Activated naive CD8-positive, alpha-beta T cell treated with anti-CD3 and anti-CD28 coated beads, Interleukin-2, amount 50 U/mL, for 24 hours (primary cell): ENCODE measurements around the gene CST1.
"Not testable (repeated sequence)": the region's sequence is repeated elsewhere in the genome, so short reads cannot be mapped to it uniquely, and the experiment has no call there.

Experiments
- ATAC-seq: fragments of 150-1000 bp; cut with Tn5 transposase; one replicate; pipeline ENCODE4 v1.10.0; 2021
- DNase-seq: peaks from one replicate; pipeline ENCODE4 v3.0.0; 2021
- H3K27ac Mint-ChIP-seq: one replicate; pipeline ENCODE4 v1.8.0; 2021; ENCODE audit warnings: mild to moderate bottlenecking, mixed read lengths
- H3K27me3 Mint-ChIP-seq: one replicate; pipeline ENCODE4 v1.8.0; 2021; ENCODE audit warnings: mixed read lengths
- H3K36me3 Mint-ChIP-seq: one replicate; pipeline ENCODE4 v1.8.0; 2021; ENCODE audit warnings: low read depth, mixed read lengths
- H3K4me1 Mint-ChIP-seq: one replicate; pipeline ENCODE4 v1.8.0; 2021; ENCODE audit warnings: mixed read lengths
- H3K4me3 Mint-ChIP-seq: one replicate; pipeline ENCODE4 v1.8.0; 2021; ENCODE audit warnings: mild to moderate bottlenecking, moderate library complexity, mixed read lengths
- H3K9me3 Mint-ChIP-seq: one replicate; pipeline ENCODE4 v1.8.0; 2021; ENCODE audit warnings: mixed read lengths

CST1 gene, protein sequence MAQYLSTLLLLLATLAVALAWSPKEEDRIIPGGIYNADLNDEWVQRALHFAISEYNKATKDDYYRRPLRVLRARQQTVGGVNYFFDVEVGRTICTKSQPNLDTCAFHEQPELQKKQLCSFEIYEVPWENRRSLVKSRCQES

DNA sequence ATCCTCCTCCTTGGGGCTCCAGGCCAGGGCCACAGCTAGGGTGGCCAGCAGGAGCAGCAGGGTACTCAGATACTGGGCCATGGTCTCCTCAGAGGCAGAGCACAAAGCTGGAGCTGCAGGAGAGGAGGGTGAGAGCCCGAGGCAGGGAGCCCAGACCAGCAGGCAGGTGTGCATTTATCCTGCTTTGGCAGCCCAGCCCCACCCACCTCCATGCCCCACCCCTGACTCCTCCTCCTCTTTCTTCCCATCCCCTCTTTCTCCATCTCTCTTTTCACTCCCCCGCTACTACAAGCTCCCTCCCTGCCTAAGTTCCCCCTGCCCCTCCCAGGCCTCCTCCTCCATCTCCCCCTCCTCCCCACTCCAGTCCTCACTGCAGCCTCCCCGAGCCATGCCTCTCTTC is at the start of gene CST1:
Gene CST1, minus strand, starts transcription at position 150 of the 400 bp plus-strand sequence. Its CDS starts 69 bp downstream, at position 81.
- not testable (repeated sequence) for ATAC-seq, H3K27me3 Mint-ChIP-seq, H3K9me3 Mint-ChIP-seq, DNase-seq, H3K36me3 Mint-ChIP-seq, H3K4me1 Mint-ChIP-seq, H3K27ac Mint-ChIP-seq, H3K4me3 Mint-ChIP-seq

DNA sequence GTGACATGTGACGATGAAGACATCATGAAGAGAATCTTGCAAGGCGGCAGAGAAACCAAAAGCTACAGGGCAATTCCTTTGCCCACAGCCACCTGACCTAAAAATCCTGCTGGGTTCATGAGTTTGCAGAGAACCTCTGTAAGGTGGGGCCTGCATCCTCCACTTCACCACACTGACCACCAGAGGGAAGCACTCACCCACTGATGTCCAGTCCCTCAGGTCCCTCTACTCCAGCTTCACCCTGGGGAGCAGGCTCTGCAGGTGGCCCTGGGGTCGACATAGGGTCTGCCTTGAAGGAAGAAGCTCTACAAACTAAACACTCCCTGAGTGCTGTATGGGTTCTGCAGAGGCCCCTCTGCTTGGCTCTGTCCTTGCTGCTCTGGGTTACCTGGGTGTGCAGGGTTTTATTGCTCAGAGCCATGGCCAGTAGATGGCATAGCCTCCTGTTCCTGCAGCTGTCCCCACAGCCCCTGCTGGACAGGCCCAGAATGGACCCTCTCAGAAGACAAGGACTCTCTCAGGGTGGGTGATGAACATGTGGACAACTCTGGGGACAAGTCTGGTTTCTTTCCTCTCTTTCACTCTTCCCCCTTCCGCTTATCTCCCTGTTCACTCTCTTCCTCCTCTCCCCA is 48.6 kb upstream of the CST1 start:
- ATAC-seq (peak; percentile 88), DNase-seq (peak; percentile 33)
- H3K36me3 Mint-ChIP-seq, H3K27me3 Mint-ChIP-seq, H3K4me3 Mint-ChIP-seq, H3K27ac Mint-ChIP-seq, H3K9me3 Mint-ChIP-seq, H3K4me1 Mint-ChIP-seq: not testable (repeated sequence)

DNA sequence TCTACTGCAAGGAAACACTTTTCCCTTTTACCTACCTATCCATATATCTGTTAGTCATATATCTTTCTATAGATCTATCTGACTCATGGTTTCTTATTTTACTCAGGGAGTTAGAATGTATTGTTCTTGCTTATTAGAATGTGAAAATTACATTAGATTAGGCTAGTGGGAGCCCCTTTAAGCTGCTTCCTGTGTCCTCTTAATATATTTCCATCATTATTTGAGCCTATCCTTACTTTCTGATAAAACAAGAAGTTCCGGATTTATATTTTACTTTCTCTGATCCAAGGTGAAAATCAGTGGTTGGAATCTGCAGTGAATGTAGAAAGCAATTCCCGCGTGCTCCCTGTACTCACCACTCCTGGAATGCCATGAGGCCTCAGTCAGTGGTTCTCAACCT is 44.8 kb upstream of the CST1 start:
- Mint-ChIP-seq H3K4me1 (no peaks in the 10 kb centered on the region), H3K36me3 (no peaks in the 10 kb centered on the region), H3K4me3 (no peak overlapping the region), H3K9me3 (no peaks in the 10 kb centered on the region), H3K27ac (no peak overlapping the region), H3K27me3 (peaks cover 7% of the 10 kb centered on the region)
- ATAC-seq = no peak
- DNase-seq = no peak

GRCh38 chr20:23794841-23795240 is 44.1 kb upstream of the CST1 start:
- Mint-ChIP-seq H3K27me3 (peaks cover 12% of the 10 kb centered on the region), H3K9me3 (no peaks in the 10 kb centered on the region), H3K27ac (no peak overlapping the region), H3K4me1 (no peaks in the 10 kb centered on the region), H3K36me3 (no peaks in the 10 kb centered on the region), H3K4me3 (no peak overlapping the region)
- ATAC-seq = no peak
- DNase-seq = no peak

GRCh38 chr20:23794065-23794464 is 43.3 kb upstream of the CST1 start:
- no peak overlapping the region for H3K27ac Mint-ChIP-seq
- DNase-seq (no peak), ATAC-seq (no peak)
- H3K36me3 Mint-ChIP-seq = no peaks in the 10 kb centered on the region
- H3K4me1 Mint-ChIP-seq = no peaks in the 10 kb centered on the region
- no peaks in the 10 kb centered on the region for H3K9me3 Mint-ChIP-seq
- peaks cover 15% of the 10 kb centered on the region for H3K27me3 Mint-ChIP-seq
- no peak overlapping the region for H3K4me3 Mint-ChIP-seq

GRCh38 chr20:23783447-23783846 is 32.7 kb upstream of the CST1 start:
- Mint-ChIP-seq H3K27me3 (peaks cover 4% of the 10 kb centered on the region), H3K36me3 (no peaks in the 10 kb centered on the region), H3K9me3 (no peaks in the 10 kb centered on the region), H3K4me3 (no peak overlapping the region), H3K27ac (no peak overlapping the region), H3K4me1 (no peaks in the 10 kb centered on the region)
- ATAC-seq (no peak), DNase-seq (no peak)

- ATAC-seq = no peak
- no peak overlapping the region for H3K27ac Mint-ChIP-seq
- no peaks in the 10 kb centered on the region for H3K9me3 Mint-ChIP-seq
- H3K36me3 Mint-ChIP-seq = no peaks in the 10 kb centered on the region
- H3K4me1 Mint-ChIP-seq = no peaks in the 10 kb centered on the region
- peak; percentile 31 for DNase-seq
- no peak overlapping the region for H3K4me3 Mint-ChIP-seq
- H3K27me3 Mint-ChIP-seq = peaks cover 3% of the 10 kb centered on the region
Observed at GRCh38 chr20:23782366-23782983, 31.7 kb upstream of the CST1 start.

DNA sequence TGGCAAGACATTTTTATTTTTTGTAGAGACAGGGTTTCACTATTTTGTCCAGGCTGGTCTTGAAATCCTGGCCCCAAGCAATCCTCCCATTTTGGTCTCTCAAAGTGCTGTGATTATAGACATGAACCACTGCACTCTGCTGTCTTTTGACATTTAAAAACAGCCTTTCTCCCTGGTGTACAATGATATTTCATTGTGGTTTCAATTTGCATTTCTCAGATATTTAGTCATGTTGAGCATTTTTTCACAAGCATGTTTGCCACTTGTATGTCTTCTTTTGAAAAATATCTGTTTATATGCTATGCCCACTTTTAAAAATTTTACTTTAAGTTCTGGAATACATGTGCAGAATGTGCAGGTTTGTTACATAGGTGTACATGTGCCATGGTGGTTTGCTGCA is 27.9 kb upstream of the CST1 start:
- H3K4me1 Mint-ChIP-seq, ATAC-seq, H3K27me3 Mint-ChIP-seq, H3K4me3 Mint-ChIP-seq, H3K36me3 Mint-ChIP-seq, DNase-seq, H3K9me3 Mint-ChIP-seq, H3K27ac Mint-ChIP-seq: not testable (repeated sequence)

GRCh38 chr20:23777380-23777779 is 26.6 kb upstream of the CST1 start:
- not testable (repeated sequence) for H3K27ac Mint-ChIP-seq, H3K4me3 Mint-ChIP-seq, DNase-seq, H3K4me1 Mint-ChIP-seq, H3K36me3 Mint-ChIP-seq, H3K9me3 Mint-ChIP-seq, ATAC-seq, H3K27me3 Mint-ChIP-seq

GRCh38 chr20:23776067-23776771 is 25.5 kb upstream of the CST1 start:
- H3K27ac Mint-ChIP-seq = no peak overlapping the region
- H3K4me3 Mint-ChIP-seq = no peak overlapping the region
- H3K9me3 Mint-ChIP-seq = no peaks in the 10 kb centered on the region
- ATAC-seq (no peak), DNase-seq (no peak)
- H3K4me1 Mint-ChIP-seq = no peaks in the 10 kb centered on the region
- peaks cover 2% of the 10 kb centered on the region for H3K27me3 Mint-ChIP-seq
- no peaks in the 10 kb centered on the region for H3K36me3 Mint-ChIP-seq

GRCh38 chr20:23774081-23774480 is 23.3 kb upstream of the CST1 start:
- Mint-ChIP-seq H3K4me3 (no peak overlapping the region), H3K27me3 (peaks cover 6% of the 10 kb centered on the region), H3K9me3 (no peaks in the 10 kb centered on the region), H3K27ac (no peak overlapping the region), H3K36me3 (no peaks in the 10 kb centered on the region), H3K4me1 (no peaks in the 10 kb centered on the region)
- ATAC-seq (no peak), DNase-seq (no peak)

DNA sequence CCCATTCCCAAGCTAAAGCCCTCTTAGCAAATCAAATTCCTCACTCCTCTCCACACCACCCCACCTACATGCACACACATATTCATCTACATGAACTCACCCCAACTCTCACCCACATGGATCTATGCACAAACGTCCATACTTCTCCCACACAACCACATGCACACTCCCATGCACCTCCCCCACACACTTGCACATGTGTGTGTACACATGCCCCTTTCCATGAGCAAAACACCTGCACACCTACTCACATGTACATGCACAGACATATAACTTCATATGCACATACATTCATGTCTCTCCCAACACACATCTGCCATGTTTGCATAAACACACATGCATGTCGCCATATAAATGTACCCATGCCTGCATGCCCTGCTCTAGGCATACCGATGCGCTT is 22.8 kb upstream of the CST1 start:
- no peak for ATAC-seq
- no peak overlapping the region for H3K27ac Mint-ChIP-seq
- no peak for DNase-seq
- H3K36me3 Mint-ChIP-seq = no peaks in the 10 kb centered on the region
- H3K4me1 Mint-ChIP-seq = no peaks in the 10 kb centered on the region
- no peaks in the 10 kb centered on the region for H3K9me3 Mint-ChIP-seq
- H3K27me3 Mint-ChIP-seq = peaks cover 6% of the 10 kb centered on the region
- H3K4me3 Mint-ChIP-seq = no peak overlapping the region

DNA sequence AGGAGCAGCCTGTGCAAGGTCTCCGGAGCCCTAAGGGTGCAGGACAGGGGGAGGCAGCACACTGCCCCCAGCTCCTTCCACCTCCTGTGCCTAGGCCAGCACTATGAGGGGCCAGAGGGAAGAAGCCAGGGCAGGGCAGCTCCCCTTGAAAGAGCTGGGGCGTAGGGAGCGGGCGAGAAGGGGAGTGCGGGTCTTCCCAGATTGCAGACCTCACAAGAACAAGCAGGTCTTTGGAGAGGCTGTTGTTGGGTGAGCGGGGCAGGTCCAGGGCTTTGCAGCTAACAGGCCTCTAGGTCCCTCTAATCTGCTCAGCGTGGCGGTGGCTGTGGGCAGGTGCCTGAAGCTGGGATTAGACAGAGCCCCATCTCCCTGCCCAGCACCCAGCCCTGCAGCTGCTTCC is 22.4 kb upstream of the CST1 start:
- ATAC-seq = no peak
- H3K4me1 Mint-ChIP-seq = no peaks in the 10 kb centered on the region
- H3K36me3 Mint-ChIP-seq = no peaks in the 10 kb centered on the region
- peaks cover 6% of the 10 kb centered on the region for H3K27me3 Mint-ChIP-seq
- H3K27ac Mint-ChIP-seq = no peak overlapping the region
- no peak overlapping the region for H3K4me3 Mint-ChIP-seq
- no peaks in the 10 kb centered on the region for H3K9me3 Mint-ChIP-seq
- no peak for DNase-seq

GRCh38 chr20:23772074-23772473 is 21.3 kb upstream of the CST1 start:
- H3K4me1 Mint-ChIP-seq = no peaks in the 10 kb centered on the region
- peaks cover 6% of the 10 kb centered on the region for H3K27me3 Mint-ChIP-seq
- no peak for DNase-seq
- H3K4me3 Mint-ChIP-seq = no peak overlapping the region
- peak; percentile 18 for ATAC-seq
- H3K36me3 Mint-ChIP-seq = no peaks in the 10 kb centered on the region
- H3K27ac Mint-ChIP-seq = no peak overlapping the region
- no peaks in the 10 kb centered on the region for H3K9me3 Mint-ChIP-seq

DNA sequence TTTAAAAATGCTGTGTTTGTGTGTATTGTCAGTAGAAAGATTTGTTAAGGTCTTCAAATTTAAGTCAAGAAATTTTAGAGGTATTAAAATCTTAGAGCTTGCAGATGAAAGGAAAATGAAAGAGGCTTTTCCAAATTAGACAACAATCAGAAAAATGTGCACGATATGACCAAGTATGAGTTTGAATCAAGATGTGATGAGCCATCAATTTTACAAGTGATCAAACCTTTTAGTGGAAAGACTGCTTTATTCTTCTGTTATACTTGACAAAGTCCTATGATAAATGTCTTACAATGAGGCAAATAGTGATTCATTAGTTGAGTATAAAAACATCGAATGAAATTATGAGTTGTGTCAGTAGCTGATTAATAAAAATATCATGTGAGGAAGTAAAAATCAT is 19.6 kb upstream of the CST1 start:
- no peaks in the 10 kb centered on the region for H3K4me1 Mint-ChIP-seq
- peaks cover 6% of the 10 kb centered on the region for H3K27me3 Mint-ChIP-seq
- no peaks in the 10 kb centered on the region for H3K9me3 Mint-ChIP-seq
- no peak for DNase-seq
- H3K27ac Mint-ChIP-seq = no peak overlapping the region
- no peaks in the 10 kb centered on the region for H3K36me3 Mint-ChIP-seq
- ATAC-seq = no peak
- no peak overlapping the region for H3K4me3 Mint-ChIP-seq
